ENCODE measurements around the gene INIP. TPM values are rescaled to one million over a fixed set of nuclear protein-coding genes. Genes with fewer than 3 reads are reported as not detected.

Gene INIP
- polyA plus RNA-seq (2011; rRNA removed) (30.5 and 40.0 TPM in 2 replicates), polyA plus RNA-seq (2017; fragmentation: RNase III; extraction: RNeasy Plus Mini Kit Qiagen cat#74134 plus additional on column Dnase treatment) (20.4 to 20.7 TPM (median 20.7 TPM) in 3 replicates), polyA minus RNA-seq (2011; rRNA and poly(A)+ RNA removed) (17.0 and 24.8 TPM in 2 replicates)
- polyA plus RNA-seq (2012; cell fraction: cytosol; rRNA removed) = 7.4 and 7.6 TPM in 2 replicates
- 2.4 and 4.5 TPM in 2 replicates for polyA plus RNA-seq (2012; cell fraction: nucleus; rRNA removed)

- peaks cover 5% of the 10 kb centered on the region; the same call in 1 of the 3 replicates for H3K4me1 ChIP-seq
- under 1% methylated on average over 29 of the region's 51 CpGs for WGBS (ENCODE audit: missing lambda C conversion rate)
- TF ChIP-seq MAX (IDR thresholded peaks at IDR 0.05) = peak; percentile 56
- peak; percentile 31 to 57; a peak in 1 of 5 replicates for TF ChIP-seq JUN (IDR thresholded peaks at IDR 0.05)
- peak; percentile 75 for TF ChIP-seq POLR2A (IDR thresholded peaks at IDR 0.05; ENCODE audit: low read length)
- TF ChIP-seq USF2 (IDR thresholded peaks at IDR 0.05) = no peak
- TF ChIP-seq BCL3 (IDR thresholded peaks at IDR 0.05) = peak; percentile 46; the same call in 1 of the 3 replicates
- peak; percentile 42; the same call in 1 of the 2 replicates for TF ChIP-seq KDM5A (IDR thresholded peaks at IDR 0.05)
- TF ChIP-seq SMC3 (IDR thresholded peaks at IDR 0.05) = no peak
- no peak for TF ChIP-seq ESRRA (IDR thresholded peaks at IDR 0.05; ENCODE audit: borderline replicate concordance, low read length)
- TF ChIP-seq E2F6 (IDR thresholded peaks at IDR 0.05; ENCODE audit: borderline replicate concordance, low read depth) = peak; percentile 45; the same call in 1 of the 2 replicates
- TF ChIP-seq PBX3 (IDR thresholded peaks at IDR 0.05) = peak; percentile 89
- peak within 1 kb of the TSS; percentile 73 to 85 for H3K27ac ChIP-seq
- H3K4me3 ChIP-seq = peak within 1 kb of the TSS; percentile 72
- CTCF ChIA-PET = interaction anchor here (1.2 to 2.4 kb wide), 6 partner anchors 12 to 102 kb away, joined by 3 to 10 read pairs (median 6); no protein-coding TSS in a partner anchor
- peak; percentile 98 for ATAC-seq
- POLR2A ChIA-PET = interaction anchor here (0.6 to 1.5 kb wide), 5 partner anchors 32 to 339 kb away, joined by 3 to 6 read pairs (median 5); partner anchors contain the start of genes HSDL2 and SNX30
- FAIRE-seq = no peak
- peak; percentile 94 to 97 for DNase-seq (ENCODE audit: low read depth in 1 of 2, low spot score in 1 of 2)
- peaks cover 2% of the 10 kb centered on the region; the same call in 1 of the 3 replicates for H3K9me3 ChIP-seq
- peak within 1 kb of the TSS; percentile 88 for H3K4me2 ChIP-seq
Measured at GRCh38 chr9:112717661-112718331, at the start of gene INIP. INIP (minus strand) TSS chr9:112718117; CDS start chr9:112716485, 1,632 bp downstream.

GRCh38 chr9:112765281-112765680 is 47.4 kb upstream of the INIP start:
- ChIA-PET CTCF (no interaction called here), POLR2A (no interaction called here)
- no peak for FAIRE-seq
- Histone ChIP-seq H3K9me3 (no peaks in the 10 kb centered on the region), H3K4me3 (no peak overlapping the region), H3K27ac (no peak overlapping the region), H3K4me1 (no peaks in the 10 kb centered on the region), H3K4me2 (no peak overlapping the region)
- DNase-seq (ENCODE audit: low read depth in 1 of 2, low spot score in 1 of 2) = no peak
- WGBS (ENCODE audit: missing lambda C conversion rate) = 93% methylated on average over 1 of the region's 1 CpG
- no peak for TF ChIP-seq EP300 (IDR thresholded peaks at IDR 0.05)
- no peak for TF ChIP-seq HES2 (IDR thresholded peaks at IDR 0.05)
- no peak for TF ChIP-seq TFCP2L1 (CRISPR knock-in tag; IDR thresholded peaks at IDR 0.05)
- no peak for TF ChIP-seq HEYL (CRISPR knock-in tag; IDR thresholded peaks at IDR 0.05)
- TF ChIP-seq SMC3 (IDR thresholded peaks at IDR 0.05) = no peak
- TF ChIP-seq EHF (CRISPR knock-in tag; IDR thresholded peaks at IDR 0.05) = no peak
- no peak for TF ChIP-seq HDAC2 (IDR thresholded peaks at IDR 0.05)
- ATAC-seq = no peak

- ATAC-seq (no peak; a peak in 1 of 6 replicates), FAIRE-seq (no peak), DNase-seq (ENCODE audit: low read depth in 1 of 2, low spot score in 1 of 2) (no peak)
- ChIA-PET POLR2A (no interaction called here), CTCF (interaction anchor here (1.1 kb wide), 1 partner anchor 15 kb away, joined by 3 read pairs; no protein-coding TSS in a partner anchor)
- 72% methylated on average over 7 of the region's 7 CpGs for WGBS (ENCODE audit: missing lambda C conversion rate)
- no peaks in the 10 kb centered on the region for H3K9me3 ChIP-seq
- no peak overlapping the region for H3K4me2 ChIP-seq
- no peak overlapping the region for H3K4me3 ChIP-seq
- H3K4me1 ChIP-seq = no peaks in the 10 kb centered on the region
- H3K27ac ChIP-seq = no peak overlapping the region
- TF ChIP-seq PHF8 (IDR thresholded peaks at IDR 0.05; ENCODE audit: borderline replicate concordance, low read depth) (no peak), POLR2A (IDR thresholded peaks at IDR 0.05; ENCODE audit: low read length) (no peak), FOSB (CRISPR knock-in tag; IDR thresholded peaks at IDR 0.05) (no peak), ZFP36 (IDR thresholded peaks at IDR 0.05; ENCODE audit: borderline replicate concordance, partially characterized antibody) (no peak), FOSL2 (IDR thresholded peaks at IDR 0.05) (no peak), FOSL2 (CRISPR knock-in tag; IDR thresholded peaks at IDR 0.05) (no peak), ZSCAN20 (CRISPR knock-in tag; IDR thresholded peaks at IDR 0.05) (no peak), GATA3 (IDR thresholded peaks at IDR 0.05; ENCODE audit: borderline replicate concordance) (no peak), FOXS1 (CRISPR knock-in tag; IDR thresholded peaks at IDR 0.05) (no peak), E2F6 (IDR thresholded peaks at IDR 0.05; ENCODE audit: borderline replicate concordance, low read depth) (no peak), RARB (CRISPR knock-in tag; IDR thresholded peaks at IDR 0.05) (no peak), EHMT2 (IDR thresholded peaks at IDR 0.05; ENCODE audit: low read depth) (no peak), RNF2 (IDR thresholded peaks at IDR 0.05; ENCODE audit: borderline replicate concordance, low read depth) (no peak), TFCP2L1 (CRISPR knock-in tag; IDR thresholded peaks at IDR 0.05) (no peak), MAZ (IDR thresholded peaks at IDR 0.05; ENCODE audit: borderline replicate concordance, low read depth, low read length) (no peak)
Measured at GRCh38 chr9:112764837-112765236, 46.9 kb upstream of the INIP start.
